Heart left ventricle (tissue), 16 donors: ENCODE measurements around the gene CA4. TPM values are rescaled to one million over a fixed set of nuclear protein-coding genes. Genes with fewer than 3 reads are reported as not detected.

Experiments
- ATAC-seq, 4 donors: fragments of 200-7000 bp; cut with Tn5 transposase; one replicate each; pipeline ENCODE4 v1.9.1; 2020 to 2022; ENCODE audit warnings: moderate library complexity in 4 of 4, mild to moderate bottlenecking in 3 of 4, moderate number of reproducible peaks in 1 of 4
- DNase-seq, 5 donors: peaks; one replicate each; pipeline ENCODE4 v3.0.0-alpha.2; 2020
- H3K27ac ChIP-seq, 12 donors: fragments of 200-600 bp; sonication (generic) in 4 of 12; one replicate each; pipeline versions ENCODE4 v1.5.0 to v1.8.0; 2016 to 2022; ENCODE audit warnings: mild to moderate bottlenecking in 2 of 12
- H3K27me3 ChIP-seq, 9 donors: fragments of 200-600 bp; sonication (generic) in 2 of 9; one replicate each; pipeline versions ENCODE4 v1.5.1 to v1.8.0; 2016 to 2022; ENCODE audit warnings: mild to moderate bottlenecking in 3 of 9
- H3K36me3 ChIP-seq, 9 donors: fragments of 200-600 bp; sonication (generic) in 2 of 9; one replicate each; pipeline versions ENCODE4 v1.5.0 to v1.8.0; 2018 to 2022; ENCODE audit warnings: mild to moderate bottlenecking in 2 of 9
- H3K4me1 ChIP-seq, 12 donors: fragments of 200-600 bp; sonication (generic) in 4 of 12; one replicate each; pipeline versions ENCODE4 v1.5.0 to v1.8.0; 2016 to 2022; ENCODE audit warnings: mild to moderate bottlenecking in 3 of 12
- H3K4me3 ChIP-seq, 12 donors: fragments of 200-600 bp; sonication (generic) in 4 of 12; one replicate each; pipeline versions ENCODE4 v1.5.0 to v1.8.0; 2017 to 2022; ENCODE audit warnings: mild to moderate bottlenecking in 9 of 12, moderate library complexity in 4 of 12
- H3K9me3 ChIP-seq, 12 donors: fragments of 200-600 bp; sonication (generic) in 4 of 12; one replicate each; pipeline versions ENCODE4 v1.5.0 to v1.8.0; 2016 to 2022; ENCODE audit warnings: mild to moderate bottlenecking in 1 of 12
- POLR2A ChIP-seq, 2 donors: fragments of 450-650 bp; IDR thresholded peaks; one replicate each; pipeline ENCODE4 v1.6.1; 2017; ENCODE audit warnings: antibody characterized with exemption in 2 of 2, mild to moderate bottlenecking in 2 of 2, moderate library complexity in 2 of 2
- WGBS, 4 donors: extraction: QIAGEN DNeasy Blood & Tissue Kit in 2 of 4; methylation state at CpG; one replicate each; pipeline versions ENCODE4 v1.1.5 to v1.1.7; 2013 to 2018; 5-methylcytosine and 5-hydroxymethylcytosine counted together
- intact Hi-C, 10 donors: fragments of 100-400 bp; cut with DNase I; formaldehyde crosslinking; loops; one replicate each; pipeline versions ENCODE4 v1.11.1 to v1.14.2; 2022
- polyA plus RNA-seq, 2 donors: library from polyadenylated mRNA; stranded (reverse); fragments of 200-250 nt; gene quantifications; one replicate each; pipeline ENCODE4 v1.2.3, GENCODE V29; 2013
- total RNA-seq, 9 donors: library from RNA; depleted of rRNA in 2 of 9; stranded (reverse); fragments of >200 nt in 2 of 9; fragmentation: NEBNext Ultra II Directional in 3 of 9; extraction: Animal tissue kit (Norgen Biotek cat#: 25700) in 3 of 9; gene quantifications; one replicate each; pipeline versions ENCODE4 v1.1.0 to v1.2.4, GENCODE V29; 2016 to 2023
- TF ChIP-seq, protein P1 (sequence below), 12 donors: fragments of 200-600 bp; sonication (generic) in 4 of 12; IDR thresholded peaks; one replicate each; pipeline versions ENCODE4 v1.5.0 to v1.8.0; 2018 to 2022; ENCODE audit warnings: antibody characterized with exemption in 12 of 12, mild to moderate bottlenecking in 5 of 12
- donor health status: ischemic (EF 13 %, LVEDD 7.1; RV severe dilation, severe dysfunction).
- donor health status: healthy with polysubstance abuse.
- donor health status: DM: no; HTN: yes; CAD: no.
- donor health status: DM: no; HTN: no; CAD: no.
- donor health status: ischemic (EF 25% LVEDD 6.9; RV normal size, moderate dysfunction).
- donor health status: ischemic (EF 25% LVEDD 5.7; RV mildly dilated, moderate dysfunction).
- donor health status: healthy.
- donor health status: DM: yes; HTN: yes; CAD: no.
- donor health status: ischemic (EF 35%, LVEDD 5.7; RV mildly dilated, moderate dysfunction).
- donor health status: nonischemic (EF 11% LVEDD 7.7; RV severe dilation, severe dysfunction).
- donor health status: DM: yes; HTN: yes; CAD: no.
- donor health status: PGD.
- donor health status: ischemic (EF 29% LVEDD 5.4; RV normal size, mild dysfunction).
- donor health status: nonischemic (EF 23%, LVEDD 6.1; RV moderate dilation, normal function).

CA4 gene
- total and polyA plus RNA-seq, 11 donors, result 12.4 to 54.0 (median 17.7) TPM

GRCh38 chr17:60170835-60171752 lies 21.3 kb downstream of the CA4 start:
- no peak for ATAC-seq
- H3K27me3 ChIP-seq, result no peaks in the 10 kb centered on the region
- intact Hi-C loops, result loop anchor here in 2 of 10 donors (2.0 kb wide), 1 partner anchor 28 kb away; no protein-coding TSS in a partner anchor
- TF ChIP-seq, protein P1, sequence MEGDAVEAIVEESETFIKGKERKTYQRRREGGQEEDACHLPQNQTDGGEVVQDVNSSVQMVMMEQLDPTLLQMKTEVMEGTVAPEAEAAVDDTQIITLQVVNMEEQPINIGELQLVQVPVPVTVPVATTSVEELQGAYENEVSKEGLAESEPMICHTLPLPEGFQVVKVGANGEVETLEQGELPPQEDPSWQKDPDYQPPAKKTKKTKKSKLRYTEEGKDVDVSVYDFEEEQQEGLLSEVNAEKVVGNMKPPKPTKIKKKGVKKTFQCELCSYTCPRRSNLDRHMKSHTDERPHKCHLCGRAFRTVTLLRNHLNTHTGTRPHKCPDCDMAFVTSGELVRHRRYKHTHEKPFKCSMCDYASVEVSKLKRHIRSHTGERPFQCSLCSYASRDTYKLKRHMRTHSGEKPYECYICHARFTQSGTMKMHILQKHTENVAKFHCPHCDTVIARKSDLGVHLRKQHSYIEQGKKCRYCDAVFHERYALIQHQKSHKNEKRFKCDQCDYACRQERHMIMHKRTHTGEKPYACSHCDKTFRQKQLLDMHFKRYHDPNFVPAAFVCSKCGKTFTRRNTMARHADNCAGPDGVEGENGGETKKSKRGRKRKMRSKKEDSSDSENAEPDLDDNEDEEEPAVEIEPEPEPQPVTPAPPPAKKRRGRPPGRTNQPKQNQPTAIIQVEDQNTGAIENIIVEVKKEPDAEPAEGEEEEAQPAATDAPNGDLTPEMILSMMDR (IDR thresholded peaks at IDR 0.05), result no peak
- TF ChIP-seq POLR2A (IDR thresholded peaks at IDR 0.05), result no peak
- no peak overlapping the region for H3K4me3 ChIP-seq
- H3K9me3 ChIP-seq, result no peaks in the 10 kb centered on the region
- DNase-seq, result no peak
- H3K27ac ChIP-seq, result peak overlapping the region in 10 of 12 donors; percentile 7 to 77 (median 58)
- peaks cover 0 to 69% (median 22%) of the 10 kb centered on the region in 12 donors for H3K4me1 ChIP-seq
- peaks cover 0 to 2% (median 0%) of the 10 kb centered on the region in 9 donors for H3K36me3 ChIP-seq
- 70 to 80% (median 73%) methylated on average over 8 of the region's 8 CpGs for WGBS, 4 donors

- peaks cover 0 to 63% (median 22%) of the 10 kb centered on the region in 12 donors for H3K4me1 ChIP-seq
- intact Hi-C loops, result loop anchor here in 2 of 10 donors (2.0 kb wide), 1 partner anchor 29 kb away; no protein-coding TSS in a partner anchor
Observed at GRCh38 chr17:60171753-60172079, 21.9 kb downstream of the CA4 start.

GRCh38 chr17:60173304-60173819 lies 23.6 kb downstream of the CA4 start:
- Histone ChIP-seq H3K4me3 (no peak overlapping the region), H3K27ac (peak overlapping the region in 1 of 12 donors; percentile 7), H3K9me3 (no peaks in the 10 kb centered on the region), H3K27me3 (no peaks in the 10 kb centered on the region), H3K36me3 (peaks cover 0 to 20% (median 9%) of the 10 kb centered on the region in 9 donors), H3K4me1 (peaks cover 0 to 52% (median 21%) of the 10 kb centered on the region in 12 donors)
- ATAC-seq (peak in 1 of 4 donors; percentile 2), DNase-seq (no peak)
- WGBS, 4 donors, result 27 to 53% (median 49%) methylated on average over 2 of the region's 2 CpGs
- no peak for TF ChIP-seq POLR2A (IDR thresholded peaks at IDR 0.05)
- intact Hi-C loops, result no loop called here

More at GRCh38 chr17:60171753-60172079, 21.9 kb downstream of the CA4 start:
- Histone ChIP-seq H3K4me3 (no peak overlapping the region), H3K27ac (no peak overlapping the region), H3K36me3 (peaks cover 0 to 9% (median 1%) of the 10 kb centered on the region in 9 donors), H3K27me3 (no peaks in the 10 kb centered on the region), H3K9me3 (no peaks in the 10 kb centered on the region)
- WGBS, 4 donors, result 93 to 96% (median 95%) methylated on average over 8 of the region's 8 CpGs
- no peak for ATAC-seq
- TF ChIP-seq POLR2A (IDR thresholded peaks at IDR 0.05), result no peak
- TF ChIP-seq, protein P1 (IDR thresholded peaks at IDR 0.05), result no peak
- DNase-seq, result no peak

- no peak overlapping the region for H3K27ac ChIP-seq
- no peak overlapping the region for H3K4me3 ChIP-seq
- H3K36me3 ChIP-seq, result peaks cover 0 to 27% (median 16%) of the 10 kb centered on the region in 9 donors
- no peaks in the 10 kb centered on the region for H3K27me3 ChIP-seq
- intact Hi-C loops, result loop anchor here in 3 of 10 donors (1.0 to 2.0 kb wide), 2 partner anchors 31 kb away; no protein-coding TSS in a partner anchor
- DNase-seq (no peak), ATAC-seq (no peak)
- peaks cover 0 to 46% (median 20%) of the 10 kb centered on the region in 12 donors for H3K4me1 ChIP-seq
- TF ChIP-seq, protein P1 (IDR thresholded peaks at IDR 0.05), result no peak
- TF ChIP-seq POLR2A (IDR thresholded peaks at IDR 0.05), result no peak
- 69 to 82% (median 79%) methylated on average over 3 of the region's 3 CpGs for WGBS, 4 donors
- H3K9me3 ChIP-seq, result no peaks in the 10 kb centered on the region
Observed at GRCh38 chr17:60174035-60174434, 24.3 kb downstream of the CA4 start.
